ENCODE results near the gene FRS3.
A peak's percentile ranks its signal among the peaks of the same experiment; 100 is the strongest.

FRS3 gene

GRCh38 chr6:41734666-41735426, 44.9 kb downstream of the FRS3 start:
- peak; percentile 85 for DNase-seq (ENCODE audit: extremely low spot score)
- TF ChIP-seq CTCF (IDR thresholded peaks at IDR 0.05; ENCODE audit: control extremely low read depth, extremely low read depth, low read depth, missing control alignments), result no peak
- ChIA-PET POLR2A (interaction anchor here (1.0 to 3.9 kb wide), 5 partner anchors 14 to 401 kb away, joined by 5 to 39 read pairs (median 20); no protein-coding TSS in a partner anchor), CTCF (interaction anchor here (0.9 to 18.9 kb wide), 15 partner anchors 9 to 310 kb away, joined by 3 to 264 read pairs (median 5); partner anchors contain the start of gene TOMM6)

DNA sequence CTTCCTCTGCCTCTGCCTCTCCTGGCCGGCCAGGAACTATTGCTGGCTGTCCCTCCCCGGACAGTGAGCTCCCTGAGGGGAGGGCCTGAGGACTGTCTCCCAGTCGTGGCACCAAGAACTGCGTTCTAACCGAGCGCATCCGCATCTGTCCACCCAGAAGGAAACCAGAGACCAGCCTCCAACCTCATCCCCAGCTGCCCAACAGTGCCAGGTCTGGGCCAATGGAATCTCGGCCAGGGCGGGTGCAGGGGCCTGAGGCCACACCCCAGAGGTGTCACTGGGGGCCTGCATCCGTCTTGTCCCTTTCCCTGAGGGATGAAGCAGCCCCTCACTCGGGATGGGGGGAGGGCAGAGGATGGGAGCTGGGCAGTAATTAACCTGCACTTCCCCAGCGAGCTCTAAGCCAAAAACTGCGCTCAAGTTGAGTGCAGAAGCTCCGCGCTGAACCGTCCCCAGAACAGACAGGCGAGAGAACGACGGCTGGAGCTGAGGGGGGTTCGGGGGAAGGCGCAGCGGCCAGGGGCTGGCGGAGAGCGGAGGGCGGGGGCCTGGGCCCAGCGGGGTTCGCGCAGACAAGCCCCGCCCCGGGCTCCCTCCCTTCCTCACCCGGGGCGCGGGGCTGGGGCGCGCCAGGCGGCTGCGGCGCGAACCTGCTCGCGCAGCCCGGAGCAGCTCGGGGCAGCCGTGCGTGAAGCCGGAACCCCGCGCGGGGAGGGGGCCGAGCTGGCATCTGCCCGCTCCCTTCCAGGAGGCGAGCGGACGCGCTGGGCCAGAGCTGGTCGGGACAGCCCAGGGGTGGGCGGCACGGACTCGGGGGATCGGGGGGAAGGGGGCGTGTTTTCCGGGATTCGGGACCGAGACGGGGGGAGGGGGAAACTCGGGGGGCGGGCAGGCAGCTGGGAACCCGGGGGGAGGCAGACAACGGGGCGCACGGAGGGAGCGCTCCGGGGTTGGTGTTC, 45.7 kb downstream of the FRS3 start:
- ChIA-PET POLR2A (interaction anchor here (0.7 to 3.9 kb wide), 7 partner anchors 13 to 400 kb away, joined by 3 to 39 read pairs (median 7); partner anchors contain the start of gene TOMM6), CTCF (interaction anchor here (0.6 to 18.9 kb wide), 21 partner anchors 8 to 311 kb away, joined by 3 to 264 read pairs (median 4); partner anchors contain the start of genes FRS3, PGC and TOMM6)
- peak; percentile 93 for DNase-seq (ENCODE audit: extremely low spot score)
- no peak for TF ChIP-seq CTCF (IDR thresholded peaks at IDR 0.05; ENCODE audit: control extremely low read depth, extremely low read depth, low read depth, missing control alignments)

GRCh38 chr6:41733360-41733706, 46.4 kb downstream of the FRS3 start:
- CTCF ChIA-PET, result interaction anchor here (0.6 to 18.9 kb wide), 16 partner anchors 10 to 312 kb away, joined by 3 to 264 read pairs (median 5); partner anchors contain the start of genes FRS3, PGC and TOMM6
- no peak for TF ChIP-seq CTCF (IDR thresholded peaks at IDR 0.05; ENCODE audit: control extremely low read depth, extremely low read depth, low read depth, missing control alignments)
- POLR2A ChIA-PET, result interaction anchor here (0.7 to 3.9 kb wide), 5 partner anchors 12 to 54 kb away, joined by 3 to 39 read pairs (median 20); partner anchors contain the start of gene TOMM6
- DNase-seq (ENCODE audit: extremely low spot score), result no peak

DNA sequence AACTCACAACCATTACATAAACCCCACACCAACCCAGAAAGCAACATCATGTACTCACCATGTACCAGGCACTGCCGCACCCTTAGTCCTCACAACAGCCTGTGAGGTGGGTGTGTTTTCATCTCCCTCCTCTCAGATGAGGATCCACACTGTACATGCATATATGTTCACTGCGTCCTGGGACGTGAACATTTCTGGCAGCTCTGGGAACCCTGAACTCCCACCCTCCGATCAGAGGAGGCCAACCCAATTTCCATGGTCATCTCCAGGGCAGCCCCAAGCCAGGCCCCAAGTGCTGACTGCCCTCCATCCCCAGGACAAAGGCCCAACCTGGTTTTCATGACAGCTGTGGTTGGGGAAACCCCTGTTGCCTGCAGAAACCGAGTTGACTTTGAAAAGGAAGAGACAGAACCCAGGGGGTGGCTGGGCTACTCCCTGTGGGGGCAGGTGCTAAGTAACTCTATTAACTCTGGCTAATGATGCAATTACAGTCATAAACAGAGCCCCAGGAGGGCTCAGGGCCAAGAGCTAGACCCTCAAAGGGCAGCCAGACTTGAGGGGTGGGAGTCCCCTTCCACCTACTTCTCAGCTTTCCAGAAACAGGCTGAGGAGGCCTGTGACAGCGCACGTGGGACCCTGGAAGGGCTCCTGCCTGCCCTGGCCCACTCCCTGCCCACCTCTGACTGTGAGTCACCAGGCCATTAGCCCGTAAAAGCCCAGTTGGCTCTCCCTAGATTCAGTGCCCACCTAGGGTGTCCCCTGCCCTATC, 46.9 kb downstream of the FRS3 start:
- peak; percentile 84 for DNase-seq (ENCODE audit: extremely low spot score)
- ChIA-PET CTCF (interaction anchor here (1.2 to 18.9 kb wide), 11 partner anchors 10 to 312 kb away, joined by 3 to 264 read pairs (median 13); partner anchors contain the start of genes PGC and TOMM6), POLR2A (interaction anchor here (0.7 to 3.9 kb wide), 4 partner anchors 11 to 39 kb away, joined by 3 to 39 read pairs (median 30); no protein-coding TSS in a partner anchor)
- no peak for TF ChIP-seq CTCF (IDR thresholded peaks at IDR 0.05; ENCODE audit: control extremely low read depth, extremely low read depth, low read depth, missing control alignments)

DNA sequence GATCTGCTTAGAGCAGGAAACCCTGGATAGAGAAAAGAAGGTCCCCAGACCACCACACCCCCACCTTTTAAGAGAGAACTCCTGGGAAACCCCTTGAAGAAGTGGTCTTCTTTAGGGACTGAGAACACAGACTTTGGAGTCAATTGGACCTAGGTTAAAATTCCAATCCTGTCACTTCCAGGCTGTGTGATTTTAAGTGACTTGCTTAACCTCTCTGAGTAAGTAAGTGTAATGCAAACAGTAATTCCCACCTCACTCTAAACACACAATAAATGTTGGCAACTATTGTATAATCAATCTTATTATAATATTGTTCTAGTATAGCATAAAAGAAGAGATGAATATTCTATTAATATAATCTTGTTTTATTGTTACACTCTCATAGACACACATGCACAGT, 47.6 kb downstream of the FRS3 start:
- DNase-seq (ENCODE audit: extremely low spot score), result no peak
- ChIA-PET CTCF (interaction anchor here (1.3 to 18.9 kb wide), 5 partner anchors 9 to 27 kb away, joined by 3 to 264 read pairs (median 28); partner anchors contain the start of gene PGC), POLR2A (interaction anchor here (1.0 to 3.9 kb wide), 3 partner anchors 11 to 26 kb away, joined by 3 to 39 read pairs (median 3); no protein-coding TSS in a partner anchor)
- TF ChIP-seq CTCF (IDR thresholded peaks at IDR 0.05; ENCODE audit: control extremely low read depth, extremely low read depth, low read depth, missing control alignments), result no peak

All from GM10248 (cell line).